HL-60 (cell line): ENCODE measurements around the gene SNX5.

Experiments
- CTCF ChIP-seq: IDR thresholded peaks from one replicate; pipeline ENCODE4 v1.5.1; 2011; ENCODE audit warnings: low read length, control low read depth, inconsistent platforms; ENCODE audit not compliant: insufficient read depth
- POLR2AphosphoS5 ChIP-seq: IDR thresholded peaks from 2 replicates; pipeline ENCODE4 v1.6.1; 2012; ENCODE audit warnings: low read depth

GRCh38 chr20:17912916-17913315 is 55.7 kb downstream of the SNX5 start:
- TF ChIP-seq CTCF, result no peak
- TF ChIP-seq POLR2AphosphoS5, result no peak
